Medulla oblongata (tissue), 1 donor: Measurements from ENCODE around the gene HS3ST3B1.

Experiments
- DNase-seq: peaks from one replicate; pipeline ENCODE4 v3.0.0-alpha.2; 2015; ENCODE audit errors: extremely low spot score

Gene HS3ST3B1

GRCh38 chr17:14303343-14304221 is 2.7 kb downstream of the HS3ST3B1 start:
- DNase-seq, result no peak

GRCh38 chr17:14304222-14304772 is 3.4 kb downstream of the HS3ST3B1 start:
- no peak for DNase-seq

GRCh38 chr17:14304773-14305517 is 4.1 kb downstream of the HS3ST3B1 start:
- no peak for DNase-seq

- no peak for DNase-seq
These were observed 5.1 kb downstream of the HS3ST3B1 start for GRCh38 chr17:14305785-14306496.

GRCh38 chr17:14306596-14306995 is 5.7 kb downstream of the HS3ST3B1 start:
- DNase-seq, result no peak

DNA sequence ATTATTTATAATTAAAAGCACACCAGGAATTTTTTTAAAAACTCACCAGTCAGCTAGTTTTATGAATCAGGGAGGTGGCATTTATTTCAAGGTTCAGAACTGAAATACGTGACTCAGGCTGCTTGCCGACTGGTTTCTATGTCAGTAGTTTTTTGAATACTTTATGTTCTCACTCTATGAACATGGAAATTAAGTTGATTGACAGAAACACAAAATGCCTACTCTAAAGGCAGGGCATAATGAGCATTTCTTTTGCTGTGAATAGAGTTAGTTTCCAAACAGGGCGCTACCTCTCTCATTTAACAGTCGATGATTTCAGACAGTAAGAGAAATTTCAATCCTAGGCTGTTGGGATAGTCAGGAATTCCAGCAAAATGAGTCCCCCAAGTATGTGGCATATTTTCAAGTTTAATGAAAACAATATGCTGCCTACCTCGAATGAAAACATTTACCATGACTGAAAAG is 6.7 kb downstream of the HS3ST3B1 start:
- no peak for DNase-seq

DNA sequence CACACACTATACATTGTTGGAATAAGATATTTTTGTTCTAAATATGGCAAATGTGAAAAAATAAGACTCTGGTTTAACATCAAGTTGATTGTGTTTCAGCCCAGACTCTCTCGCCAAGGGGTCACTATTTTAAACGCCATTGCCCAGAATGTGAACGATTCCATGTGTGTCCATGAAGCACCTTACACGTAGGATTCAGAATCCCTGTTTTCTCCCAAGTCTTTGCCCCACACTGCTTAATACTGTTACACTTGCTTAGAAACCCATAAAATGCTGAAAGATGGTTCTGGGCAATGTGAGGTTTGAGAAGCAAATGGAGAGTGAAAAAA is 7.7 kb downstream of the HS3ST3B1 start:
- DNase-seq, result no peak

- DNase-seq, result peak; percentile 86
These were observed 8.3 kb downstream of the HS3ST3B1 start for GRCh38 chr17:14308965-14309879.

DNA sequence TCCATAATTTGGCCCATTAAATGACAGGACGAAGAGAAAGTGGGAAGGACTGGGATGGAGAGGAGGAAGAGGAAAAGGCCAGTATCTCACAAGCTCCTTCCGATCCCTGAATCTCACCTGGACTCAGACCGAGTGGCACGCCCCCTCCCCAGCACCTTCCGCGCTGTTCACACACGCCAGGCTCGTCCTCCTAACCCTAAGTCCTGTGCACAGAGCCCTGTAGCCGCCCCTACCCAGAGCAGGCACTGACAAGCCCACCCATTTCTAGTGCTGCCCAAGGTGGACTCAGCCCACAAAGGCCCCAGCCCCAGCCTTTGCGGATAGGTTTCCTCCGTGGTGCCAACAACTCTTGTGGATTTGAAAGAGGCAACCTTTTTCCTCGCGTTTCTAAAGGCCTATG is 9.2 kb downstream of the HS3ST3B1 start:
- no peak for DNase-seq

DNA sequence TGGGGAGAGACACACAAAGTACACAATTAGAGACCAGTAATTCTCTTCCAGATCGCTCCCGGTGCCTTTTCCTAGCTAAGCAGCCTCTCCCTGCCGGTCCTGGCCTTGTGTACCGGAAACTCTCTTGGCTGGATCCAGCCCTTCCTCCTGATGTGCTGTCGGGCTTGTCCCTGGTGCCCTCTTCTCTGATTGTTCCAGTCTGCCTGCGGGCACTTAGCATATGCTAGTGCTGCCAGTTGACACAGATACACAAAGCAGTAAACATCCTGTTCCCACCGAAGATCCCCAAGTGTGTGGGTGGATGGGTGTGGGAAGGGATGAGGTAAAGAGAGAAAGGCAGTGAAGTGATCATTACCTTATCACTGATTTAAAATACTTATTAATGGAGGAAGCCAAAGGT is 9.7 kb downstream of the HS3ST3B1 start:
- no peak for DNase-seq

GRCh38 chr17:14311186-14311705 is 10.4 kb downstream of the HS3ST3B1 start:
- DNase-seq, result no peak

- DNase-seq, result no peak
These were observed 11.1 kb downstream of the HS3ST3B1 start for GRCh38 chr17:14311981-14312380.

- no peak for DNase-seq
These were observed 11.6 kb downstream of the HS3ST3B1 start for GRCh38 chr17:14312522-14312921.

DNA sequence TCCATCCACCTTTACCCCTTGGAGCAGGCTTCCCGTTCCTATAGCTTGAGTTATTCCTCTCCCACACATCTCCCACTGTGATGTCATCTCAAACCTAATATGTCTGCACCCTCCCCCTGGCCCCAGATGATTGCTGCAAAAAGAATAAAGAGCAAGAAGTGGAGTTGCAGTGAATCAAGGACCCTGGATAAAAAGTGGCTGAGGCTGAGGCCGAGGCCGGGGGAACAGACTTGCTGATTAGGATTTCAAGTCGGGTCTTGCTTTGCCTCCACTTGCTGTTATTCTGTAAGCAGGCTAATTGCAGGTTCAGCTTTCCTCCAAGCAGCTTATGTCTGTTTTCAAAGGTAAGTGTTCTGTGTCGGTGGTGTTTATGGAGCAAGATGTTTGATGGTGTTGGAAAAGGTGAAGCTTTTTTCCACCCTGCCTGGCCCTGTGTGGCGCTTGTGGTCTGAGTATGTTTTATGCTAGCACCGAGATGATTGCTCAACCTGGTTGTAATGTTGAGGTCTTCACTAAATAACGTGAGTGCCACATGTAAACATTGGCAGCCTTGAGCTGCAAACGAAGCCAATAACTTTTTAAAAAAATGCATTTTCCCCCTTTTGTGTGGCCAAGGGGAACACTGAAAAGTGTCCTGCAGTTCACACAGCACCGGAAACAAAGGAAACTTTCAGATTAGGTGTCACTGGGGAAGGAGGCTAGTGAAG is 15.4 kb downstream of the HS3ST3B1 start:
- DNase-seq, result no peak

DNA sequence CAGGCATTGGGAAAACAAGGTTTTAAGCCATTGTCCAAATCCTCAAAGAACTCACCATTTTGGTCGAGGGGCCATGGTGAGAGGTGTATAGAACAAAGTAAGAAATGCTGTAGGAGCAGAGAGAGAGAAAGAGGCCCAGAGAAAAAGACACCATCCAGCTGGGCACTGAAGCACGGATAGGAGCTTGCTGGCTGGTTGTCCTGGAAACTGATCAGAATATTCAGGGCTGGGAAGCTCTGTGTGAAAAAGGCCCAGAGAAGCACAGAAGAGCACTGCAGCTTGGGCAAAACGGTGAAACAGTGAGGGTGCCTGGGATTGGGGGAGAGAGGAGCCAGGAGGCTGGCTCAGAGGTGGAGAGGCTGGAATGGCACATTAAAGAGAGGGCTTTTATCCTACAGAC is 16.5 kb downstream of the HS3ST3B1 start:
- DNase-seq, result no peak

GRCh38 chr17:14318109-14318917 is 17.4 kb downstream of the HS3ST3B1 start:
- DNase-seq, result no peak

DNA sequence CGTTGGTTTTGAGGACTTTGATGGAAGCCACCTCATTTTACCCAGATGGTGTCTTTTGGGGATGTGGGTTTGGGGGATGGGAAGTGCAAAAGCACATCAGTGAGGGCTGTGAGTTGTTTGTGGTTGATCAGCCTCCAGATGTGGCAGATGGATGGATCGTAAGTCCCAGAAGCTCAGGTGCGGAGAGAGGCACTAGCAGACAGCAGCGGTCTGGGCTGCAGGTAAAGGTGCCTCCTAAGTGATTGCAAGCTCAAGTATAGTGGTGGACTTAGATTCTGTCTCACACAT is 18.0 kb downstream of the HS3ST3B1 start:
- no peak for DNase-seq

GRCh38 chr17:14320098-14320497 is 19.2 kb downstream of the HS3ST3B1 start:
- no peak for DNase-seq

GRCh38 chr17:14320734-14321475 is 20.0 kb downstream of the HS3ST3B1 start:
- no peak for DNase-seq
